Hepatic stellate cell (primary cell): ENCODE results near the gene CBFA2T3.

ENCODE experiments used
- DNase-seq: peaks from one replicate; pipeline ENCODE4 v3.0.0; 2011; ENCODE audit warnings: low spot score

The CBFA2T3 gene

DNA sequence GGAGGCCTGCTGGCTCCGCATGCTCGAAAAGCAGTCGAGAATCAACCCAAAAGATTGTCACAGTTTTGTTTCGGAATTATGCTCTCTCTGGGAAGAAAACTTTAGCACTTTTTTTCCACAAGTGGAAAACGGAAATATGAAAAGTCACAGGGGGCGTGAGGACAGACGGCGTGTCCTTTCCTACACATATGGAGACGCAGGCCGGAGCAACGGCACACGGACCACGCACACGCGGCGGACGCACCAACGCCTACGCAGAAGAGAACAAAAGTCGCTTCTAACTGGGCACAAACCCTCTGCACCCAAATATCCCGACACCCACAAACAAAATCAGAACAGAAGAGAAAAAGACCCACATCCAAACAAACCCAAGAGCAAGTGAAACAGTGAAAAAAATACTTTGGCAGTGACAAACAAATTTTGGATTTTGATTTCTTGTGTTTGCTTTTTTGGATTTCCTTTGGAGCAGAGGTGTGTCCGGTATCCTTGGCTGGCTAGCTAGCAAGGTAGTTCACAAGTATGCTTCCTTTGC is 101.2 kb downstream of the CBFA2T3 start:
- no peak for DNase-seq

- no peak for DNase-seq
Measured at GRCh38 chr16:88874938-88875599, 101.9 kb downstream of the CBFA2T3 start.

DNA sequence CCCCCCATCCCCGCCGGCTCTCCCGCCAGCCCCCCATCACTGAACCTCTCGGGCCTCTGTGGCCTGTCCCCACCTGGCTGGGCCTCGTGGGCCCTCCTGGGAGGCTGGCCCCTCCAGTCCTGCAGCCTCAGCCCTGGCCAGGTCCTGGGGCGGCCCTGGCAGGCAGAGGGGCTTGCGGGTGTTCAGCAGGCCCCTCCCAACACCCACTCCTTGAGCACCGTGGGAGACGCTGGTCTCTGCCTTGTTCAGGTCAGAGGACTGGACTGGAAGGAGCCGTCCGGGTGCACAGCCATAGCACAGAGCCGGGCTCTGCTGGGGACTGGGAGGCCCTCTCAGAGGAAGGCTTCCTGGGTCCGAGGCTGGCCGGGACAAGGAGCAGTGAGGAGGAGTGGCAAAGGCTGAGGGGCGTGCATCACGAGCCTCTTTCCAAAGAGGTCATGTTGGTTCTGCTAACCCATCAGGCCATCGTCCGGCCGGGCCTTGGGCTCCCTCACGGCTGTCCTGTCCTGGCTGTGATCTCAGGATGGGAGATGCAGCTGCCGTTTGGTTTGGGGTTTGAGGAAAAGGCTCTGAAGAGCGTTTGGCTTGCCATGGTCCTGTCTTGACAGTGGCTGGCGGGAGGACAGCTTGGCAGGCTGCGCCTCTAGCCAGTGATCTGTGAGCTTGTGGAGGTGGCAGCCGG is 104.2 kb downstream of the CBFA2T3 start:
- no peak for DNase-seq

DNA sequence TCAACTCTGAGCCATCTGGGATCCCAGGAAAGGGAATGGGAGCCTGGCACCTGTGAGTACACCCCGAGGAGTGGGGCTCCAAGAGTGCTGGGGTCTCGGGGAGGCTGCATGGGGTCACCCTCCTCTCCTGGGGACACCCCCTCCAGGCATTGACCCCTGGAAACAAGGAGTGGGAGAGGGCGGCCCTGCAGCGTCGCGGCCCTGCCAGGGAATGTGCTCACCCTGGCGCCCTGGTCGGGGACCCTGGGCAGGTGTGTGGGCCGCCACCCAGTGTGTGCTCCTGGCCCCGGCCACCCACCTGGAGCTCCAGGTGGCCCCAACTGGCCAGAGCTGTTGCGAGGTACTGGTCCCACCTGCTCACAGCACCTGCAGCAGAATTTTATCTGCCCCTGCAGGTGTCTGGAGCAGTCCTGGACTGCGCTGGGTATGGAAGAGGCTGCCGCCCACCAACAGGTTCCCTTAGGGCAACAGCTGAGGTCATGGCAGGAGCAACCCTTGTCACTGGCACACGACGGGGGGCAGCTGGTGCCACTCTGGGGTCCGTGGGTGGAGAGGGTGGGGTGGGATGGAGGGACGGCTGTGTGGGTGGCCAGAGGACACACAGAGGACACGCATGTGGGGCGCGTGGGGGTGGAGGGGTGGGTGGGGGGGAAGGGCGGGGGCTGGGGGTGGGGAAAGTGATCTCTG is 105.1 kb downstream of the CBFA2T3 start:
- DNase-seq = no peak

- DNase-seq = no peak
Measured at GRCh38 chr16:88871349-88871702, 105.7 kb downstream of the CBFA2T3 start.

DNA sequence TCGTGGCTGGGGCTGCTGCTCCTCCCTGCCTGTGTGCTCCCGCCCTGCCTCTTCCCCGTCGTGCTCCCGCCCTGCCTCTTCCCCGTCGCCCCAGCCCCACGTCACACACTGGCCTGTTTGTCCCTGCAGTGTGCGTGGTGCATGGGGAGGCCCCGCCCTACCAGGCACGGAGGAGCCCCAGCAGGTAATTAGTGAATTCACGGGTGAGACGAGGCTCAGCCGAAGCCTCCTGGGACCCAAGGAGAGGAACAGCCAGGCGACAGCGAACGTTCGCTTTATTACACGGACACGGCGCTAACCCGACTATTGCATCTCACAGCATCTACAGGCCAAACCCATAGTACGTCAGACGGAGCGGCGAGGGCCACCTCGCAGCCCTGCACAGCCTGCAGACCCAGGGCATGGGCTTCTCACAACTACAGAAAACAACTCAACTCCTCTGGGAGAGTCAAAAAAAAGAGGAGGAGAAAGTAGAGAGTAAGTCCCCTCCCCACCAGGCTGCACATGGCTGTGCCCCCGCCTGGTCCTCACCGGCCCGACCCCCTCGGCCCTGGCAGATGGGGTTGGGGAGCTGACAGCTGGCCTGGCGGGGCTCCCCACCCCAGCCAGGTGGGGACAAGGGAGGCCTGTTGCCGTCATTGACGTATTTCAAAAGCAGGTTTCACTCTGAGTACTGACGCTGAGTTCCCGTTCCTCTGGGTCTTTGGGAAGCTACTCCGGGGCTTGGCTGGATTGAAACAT is 106.2 kb downstream of the CBFA2T3 start:
- DNase-seq = no peak

- no peak for DNase-seq
Measured at GRCh38 chr16:88869673-88869980, 107.4 kb downstream of the CBFA2T3 start.

- DNase-seq = no peak
Measured at GRCh38 chr16:88868974-88869672, 107.9 kb downstream of the CBFA2T3 start.

GRCh38 chr16:88867581-88868246 is 109.3 kb downstream of the CBFA2T3 start:
- DNase-seq = no peak

DNA sequence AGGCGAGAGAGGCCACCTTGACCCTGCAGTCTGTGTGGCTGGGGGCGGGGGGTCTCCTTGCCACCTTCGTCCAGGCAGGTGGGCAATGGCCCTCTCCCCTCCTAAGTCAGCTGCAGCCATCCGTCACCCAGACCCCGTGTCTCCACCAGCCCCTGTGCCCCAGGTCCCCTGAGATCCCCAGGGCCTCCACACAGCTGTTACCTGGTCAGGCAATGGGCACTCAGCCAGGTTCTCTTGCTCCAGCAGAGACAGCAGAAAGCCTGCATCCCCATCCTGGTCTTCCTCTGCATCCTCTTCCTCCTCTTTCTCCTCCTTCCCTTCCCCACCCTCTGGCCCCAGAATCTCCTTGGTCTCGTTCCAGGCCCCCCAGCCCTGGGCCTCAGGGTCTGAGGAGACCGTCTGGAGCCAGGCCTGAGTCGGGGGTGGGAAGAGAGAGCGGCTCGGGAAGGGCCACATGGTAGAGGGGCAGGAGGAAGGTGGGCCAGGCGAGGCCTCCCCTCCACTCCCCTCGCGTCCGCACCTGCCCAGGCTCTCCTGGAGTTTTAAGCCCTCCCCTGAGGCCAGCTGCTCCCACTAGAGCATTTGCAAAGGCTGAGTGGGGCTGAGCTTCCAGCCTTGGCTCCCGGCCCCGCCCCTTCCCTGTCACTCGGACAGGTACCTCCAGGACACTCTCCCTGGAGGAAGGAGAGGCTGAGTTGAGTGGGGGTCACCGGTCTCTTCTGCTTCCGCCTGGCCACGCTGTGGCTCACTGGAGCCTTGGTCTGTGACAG is 110.7 kb downstream of the CBFA2T3 start, which contains the start of gene PABPN1L:
TSS of gene PABPN1L (minus strand) at position 510 of the 770 bp plus-strand sequence. CDS start at position 456, 54 bp downstream.
- no peak for DNase-seq

GRCh38 chr16:88865742-88866141 is 111.3 kb downstream of the CBFA2T3 start:
- DNase-seq = no peak

- DNase-seq = no peak
Measured at GRCh38 chr16:88865310-88865709, 111.7 kb downstream of the CBFA2T3 start.

- no peak for DNase-seq
Measured at GRCh38 chr16:88864521-88864920, 112.5 kb downstream of the CBFA2T3 start.

DNA sequence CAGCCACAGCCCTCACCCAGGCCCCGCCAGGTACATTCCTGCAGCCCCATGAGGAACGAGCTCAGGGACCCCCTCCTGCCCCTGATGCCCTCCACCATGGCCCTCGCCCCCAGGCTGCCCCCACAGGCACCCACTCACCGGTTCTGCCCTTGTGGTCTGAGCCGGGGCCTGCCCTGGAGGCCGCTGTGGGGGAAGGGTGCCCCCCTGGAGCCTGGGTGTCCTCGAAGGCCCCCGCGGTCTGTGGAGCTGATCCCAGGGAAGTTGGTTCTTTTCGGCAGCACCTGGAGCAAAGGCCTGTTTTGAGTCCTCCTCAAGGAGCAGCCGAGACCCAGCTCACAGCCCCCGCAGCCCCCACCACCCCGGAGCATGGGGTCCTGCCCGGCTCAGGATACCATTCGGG is 112.9 kb downstream of the CBFA2T3 start:
- DNase-seq = no peak

GRCh38 chr16:88863426-88863825 is 113.6 kb downstream of the CBFA2T3 start:
- no peak for DNase-seq

DNA sequence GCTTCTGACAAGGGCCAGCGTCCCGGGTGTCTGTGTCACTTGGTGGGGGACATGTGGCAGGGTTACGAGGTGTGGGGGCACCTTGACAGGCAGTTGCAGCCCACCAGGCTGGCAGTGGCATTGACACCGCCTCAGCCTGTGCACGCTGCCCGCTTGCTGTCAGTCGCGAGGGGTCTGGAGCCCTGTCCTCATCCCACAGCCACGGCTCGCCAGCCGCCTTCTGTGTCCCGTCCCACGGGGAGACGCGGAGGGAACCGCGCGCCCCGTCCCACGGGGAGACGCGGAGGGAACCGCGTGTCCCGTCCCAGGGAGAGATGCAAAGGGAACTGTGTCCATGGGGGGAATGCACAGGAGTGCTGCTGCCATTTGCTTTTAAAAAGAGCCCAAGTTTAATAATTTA is 114.0 kb downstream of the CBFA2T3 start:
- no peak for DNase-seq

- no peak for DNase-seq
Measured at GRCh38 chr16:88861359-88861758, 115.6 kb downstream of the CBFA2T3 start.

DNA sequence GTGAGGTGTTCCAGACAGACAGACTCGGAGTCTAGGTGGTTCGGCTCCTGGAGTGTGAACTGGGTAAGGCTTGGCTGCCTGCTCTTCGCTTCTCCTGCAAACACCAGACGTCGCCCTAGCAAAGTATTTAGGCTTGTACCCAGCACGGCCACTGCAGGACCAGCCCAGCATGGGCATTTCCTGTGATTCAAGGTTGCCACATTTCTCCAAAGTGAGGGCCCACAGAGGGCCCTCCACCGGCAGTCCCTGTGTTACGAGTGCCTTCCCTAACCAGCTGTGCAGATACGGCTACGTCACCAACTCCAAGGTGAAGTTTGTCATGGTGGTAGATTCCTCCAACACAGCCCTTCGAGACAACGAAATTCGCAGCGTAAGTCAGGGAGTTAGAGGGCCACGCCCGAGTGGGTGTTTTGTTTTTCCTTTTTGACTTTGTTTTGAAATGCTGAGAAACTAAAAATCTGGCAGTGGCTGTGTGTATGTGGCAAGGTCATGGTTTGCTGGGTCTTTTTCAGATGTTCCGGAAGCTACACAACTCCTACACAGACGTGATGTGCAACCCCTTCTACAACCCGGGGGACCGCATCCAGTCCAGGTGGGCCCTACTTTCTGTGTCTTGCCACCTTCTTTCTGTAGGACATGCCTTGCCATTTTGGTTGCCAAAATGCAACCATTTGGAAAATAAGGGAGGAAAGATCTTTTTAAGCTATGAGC is 117.5 kb downstream of the CBFA2T3 start:
- no peak for DNase-seq

DNA sequence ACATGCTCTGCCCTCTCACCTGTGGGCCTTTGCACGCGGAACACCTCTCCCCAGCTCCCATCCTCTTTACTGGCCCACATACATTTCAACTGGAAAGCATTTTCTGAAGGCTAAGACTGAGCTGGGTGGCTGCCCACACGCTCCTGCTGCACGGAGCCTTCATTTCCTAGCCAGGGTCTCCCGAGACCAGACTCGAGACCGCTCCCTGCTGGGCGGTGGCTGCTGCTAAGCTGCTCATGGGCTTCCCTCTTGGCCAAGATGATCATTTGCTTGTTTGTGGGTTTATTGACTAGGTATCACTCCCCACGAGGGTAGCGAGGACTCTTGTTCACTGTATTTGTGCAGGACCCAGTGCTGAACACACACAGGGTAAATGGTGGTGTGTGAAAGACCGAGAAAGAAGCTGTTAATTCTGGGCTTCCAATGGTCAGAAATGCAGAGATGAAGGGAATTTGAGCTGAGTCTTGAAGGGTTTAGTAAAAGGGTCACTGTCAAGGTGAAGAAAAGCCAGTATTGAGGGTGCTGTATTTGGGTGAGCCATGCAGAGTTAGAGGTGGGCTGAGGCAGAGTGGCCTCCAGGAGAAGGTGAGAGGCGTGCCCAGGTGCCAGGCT is 119.2 kb downstream of the CBFA2T3 start:
- peak; percentile 94 for DNase-seq
